Forelimb muscle (tissue), 1 donor: ENCODE results near the gene EML5. TPM values are rescaled to one million over a fixed set of nuclear protein-coding genes. Genes with fewer than 3 reads are reported as not detected.

ENCODE experiments used
- DNase-seq: peaks from one replicate; pipeline ENCODE4 v3.0.0-alpha.2; 2013; ENCODE audit warnings: low read depth
- polyA plus RNA-seq: library from polyadenylated mRNA; unstranded; fragments of 120-200 nt; gene quantifications from one replicate; pipeline ENCODE4 v1.2.1, GENCODE V29; 2013; ENCODE audit not compliant: insufficient read length

The EML5 gene
- polyA plus RNA-seq, 1 donor = 1.6 TPM

- DNase-seq = no peak
Observed at GRCh38 chr14:88727057-88727456, 65.7 kb downstream of the EML5 start.

GRCh38 chr14:88710709-88711108 lies 82.0 kb downstream of the EML5 start:
- no peak for DNase-seq

GRCh38 chr14:88707088-88707487 lies 85.7 kb downstream of the EML5 start:
- no peak for DNase-seq

- DNase-seq = no peak
Observed at GRCh38 chr14:88706425-88706824, 86.3 kb downstream of the EML5 start.

GRCh38 chr14:88698651-88699050 lies 94.1 kb downstream of the EML5 start:
- no peak for DNase-seq

- DNase-seq = no peak
Observed at GRCh38 chr14:88695870-88696269, 96.9 kb downstream of the EML5 start.

- DNase-seq = no peak
Observed at GRCh38 chr14:88688386-88688785, 104.4 kb downstream of the EML5 start.

- DNase-seq = no peak
Observed at GRCh38 chr14:88683119-88683518, 109.6 kb downstream of the EML5 start.

- DNase-seq = no peak
Observed at GRCh38 chr14:88682495-88683114, 110.1 kb downstream of the EML5 start.

GRCh38 chr14:88681755-88682494 lies 110.8 kb downstream of the EML5 start:
- DNase-seq = no peak

- DNase-seq = no peak
Observed at GRCh38 chr14:88669346-88669745, 123.4 kb downstream of the EML5 start.

- no peak for DNase-seq
Observed at GRCh38 chr14:88668448-88669116, 124.2 kb downstream of the EML5 start.

- DNase-seq = peak; percentile 44
Observed at GRCh38 chr14:88667555-88668273, 125.0 kb downstream of the EML5 start.

GRCh38 chr14:88660056-88660455 lies 132.7 kb downstream of the EML5 start:
- no peak for DNase-seq

GRCh38 chr14:88639221-88639620 lies 153.5 kb downstream of the EML5 start:
- no peak for DNase-seq

GRCh38 chr14:88632512-88632911 lies 160.2 kb downstream of the EML5 start:
- DNase-seq = no peak

GRCh38 chr14:88631091-88631490 lies 161.7 kb downstream of the EML5 start:
- DNase-seq = no peak

- DNase-seq = no peak
Observed at GRCh38 chr14:88630565-88630964, 162.2 kb downstream of the EML5 start.

- no peak for DNase-seq
Observed at GRCh38 chr14:88628462-88628861, 164.3 kb downstream of the EML5 start.

GRCh38 chr14:88628033-88628432 lies 164.7 kb downstream of the EML5 start:
- no peak for DNase-seq

GRCh38 chr14:88625671-88626070 lies 167.1 kb downstream of the EML5 start:
- no peak for DNase-seq

- no peak for DNase-seq
Observed at GRCh38 chr14:88621100-88621499, 171.7 kb downstream of the EML5 start.
